ENCODE data around the gene ASL. TPM values are rescaled to one million over a fixed set of nuclear protein-coding genes. Genes with fewer than 3 reads are reported as not detected.
A peak's percentile ranks its signal among the peaks of the same experiment; 100 is the strongest.
"Not testable (repeated sequence)": the region's sequence is repeated elsewhere in the genome, so short reads cannot be mapped to it uniquely, and the experiment has no call there.

Gene ASL
- polyA plus RNA-seq, 1 donor = 11.1 TPM

GRCh38 chr7:66076462-66077329 is 1.1 kb downstream of the ASL start:
- DNase-seq = no peak

- DNase-seq = no peak
These were observed 2.4 kb downstream of the ASL start for GRCh38 chr7:66078067-66078466.

- DNase-seq = no peak
These were observed 6.5 kb downstream of the ASL start for GRCh38 chr7:66082083-66082482.

- no peak for DNase-seq
These were observed 7.3 kb downstream of the ASL start for GRCh38 chr7:66082886-66083415.

- no peak for DNase-seq
These were observed 8.1 kb downstream of the ASL start for GRCh38 chr7:66083677-66084076.

- no peak for DNase-seq
These were observed 13.5 kb downstream of the ASL start for GRCh38 chr7:66088861-66089838.

- no peak for DNase-seq
These were observed 17.0 kb downstream of the ASL start for GRCh38 chr7:66092654-66093053.

- no peak for DNase-seq
These were observed 19.4 kb downstream of the ASL start for GRCh38 chr7:66095010-66095409.

- no peak for DNase-seq
These were observed 23.6 kb downstream of the ASL start for GRCh38 chr7:66099232-66099550.

GRCh38 chr7:66099551-66100407 is 24.2 kb downstream of the ASL start:
- peak; percentile 79 for DNase-seq

- no peak for DNase-seq
These were observed 24.9 kb downstream of the ASL start for GRCh38 chr7:66100408-66101050.

GRCh38 chr7:66102168-66102567 is 26.5 kb downstream of the ASL start:
- DNase-seq = not testable (repeated sequence)

- DNase-seq = not testable (repeated sequence)
These were observed 28.4 kb downstream of the ASL start for GRCh38 chr7:66103994-66104393.

GRCh38 chr7:66105263-66105748 is 29.7 kb downstream of the ASL start:
- no peak for DNase-seq

GRCh38 chr7:66108410-66108809 is 32.8 kb downstream of the ASL start:
- not testable (repeated sequence) for DNase-seq

GRCh38 chr7:66110856-66111255 is 35.2 kb downstream of the ASL start:
- no peak for DNase-seq

GRCh38 chr7:66114743-66115649 is 39.4 kb downstream of the ASL start, which contains the start of gene CRCP:
TSS of gene CRCP (plus strand) at chr7:66114847. CDS start at chr7:66114963, 116 bp downstream.
- peak; percentile 87 for DNase-seq

- not testable (repeated sequence) for DNase-seq
These were observed 41.2 kb downstream of the ASL start for GRCh38 chr7:66116680-66117420.

- no peak for DNase-seq
These were observed 43.0 kb downstream of the ASL start for GRCh38 chr7:66118603-66119002.

Data from hindlimb muscle (tissue), 1 donor.